H1 (cell line): ENCODE data around the gene LRG1. TPM values are rescaled to one million over a fixed set of nuclear protein-coding genes. Genes with fewer than 3 reads are reported as not detected.

Source experiments
- CTCF ChIA-PET: fragments of 300-600 bp; sonication (Branson Sonifier 250); formaldehyde crosslinking; loops from one replicate; lab custom pipeline; 2021; ENCODE audit not compliant: partially characterized antibody; lab: Charles Lee
- POLR2A ChIA-PET: fragments of 300-600 bp; sonication (Branson Sonifier 250); formaldehyde crosslinking; loops from one replicate; lab custom pipeline; 2021; ENCODE audit warnings: inconsistent platforms; ENCODE audit not compliant: partially characterized antibody; lab: Charles Lee
- DNase-seq, 2 experiments: peaks; one replicate each; pipeline versions ENCODE4 v3.0.0 to v3.0.0-alpha.2; 2010 to 2022; ENCODE audit warnings: low spot score in 2 of 2, low read depth in 1 of 2, mixed read lengths in 1 of 2
- FAIRE-seq: peaks from 2 replicates; lab custom pipeline; 2011; peaks lifted over from hg19 to GRCh38; lab: Jason Lieb, UNC
- H2AFZ ChIP-seq: 2 replicates; pipeline ENCODE4 v1.8.1; 2012; ENCODE audit warnings: low read length, inconsistent platforms
- H2AK5ac ChIP-seq: 2 replicates; pipeline ENCODE4 v1.6.1; 2013; ENCODE audit warnings: low read depth, low read length
- H2BK120ac ChIP-seq: replicated peaks from 2 replicates; pipeline ENCODE3; 2013; ENCODE audit warnings: low read depth, low read length, inconsistent platforms
- H2BK12ac ChIP-seq: 2 replicates; pipeline ENCODE4 v1.6.1; 2013; ENCODE audit warnings: low read depth, low read length
- H2BK15ac ChIP-seq: 2 replicates; pipeline ENCODE4 v1.6.1; 2013; ENCODE audit warnings: low read length
- H2BK20ac ChIP-seq: 2 replicates; pipeline ENCODE4 v1.6.1; 2013; ENCODE audit warnings: low read length
- H2BK5ac ChIP-seq: 2 replicates; pipeline ENCODE4 v1.6.1; 2013; ENCODE audit warnings: low read depth, low read length
- H3K14ac ChIP-seq: 2 replicates; pipeline ENCODE4 v1.6.1; 2013; ENCODE audit warnings: inconsistent platforms; ENCODE audit not compliant: insufficient read length
- H3K18ac ChIP-seq: 2 replicates; pipeline ENCODE4 v1.6.1; 2013; ENCODE audit warnings: low read length; ENCODE audit errors: extremely low read depth
- H3K23ac ChIP-seq: 2 replicates; pipeline ENCODE4 v1.6.1; 2013; ENCODE audit warnings: inconsistent platforms; ENCODE audit not compliant: insufficient read length
- H3K23me2 ChIP-seq: 2 replicates; pipeline ENCODE4 v1.6.1; 2013; ENCODE audit warnings: low read depth, low read length
- H3K27ac ChIP-seq: 2 replicates; pipeline ENCODE4 v1.6.1; 2011; ENCODE audit warnings: low read depth, low read length, inconsistent platforms
- H3K27me3 ChIP-seq, 4 experiments: replicated peaks in 1 of 4; 1 replicate in 1 of 4; 2 replicates in 3 of 4; pipeline versions ENCODE4 v1.6.1 to v1.8.1; 2011 to 2013; ENCODE audit warnings: low read length in 3 of 4, mild to moderate bottlenecking in 3 of 4, inconsistent platforms in 2 of 4, mixed read lengths in 2 of 4, moderate library complexity in 1 of 4; ENCODE audit not compliant: control insufficient read depth in 3 of 4, insufficient read depth in 3 of 4; ENCODE audit errors: extremely low read depth in 1 of 4
- H3K36me3 ChIP-seq, 4 experiments: 2 replicates each; pipeline versions ENCODE4 v1.6.1 to v1.8.1; 2011 to 2013; ENCODE audit warnings: mild to moderate bottlenecking in 4 of 4, low read length in 3 of 4, moderate library complexity in 2 of 4, control low read depth in 1 of 4, inconsistent platforms in 1 of 4; ENCODE audit not compliant: insufficient read depth in 4 of 4, control insufficient read depth in 2 of 4
- H3K4ac ChIP-seq: replicated peaks from 2 replicates; pipeline ENCODE3; 2013; ENCODE audit warnings: low read length, low read depth, mixed read lengths, inconsistent platforms; ENCODE audit not compliant: insufficient read length
- H3K4me1 ChIP-seq, 4 experiments: replicated peaks in 1 of 4; 1 replicate in 1 of 4; 2 replicates in 3 of 4; pipeline versions ENCODE4 v1.6.1 to v1.8.1; 2011 to 2013; ENCODE audit warnings: low read length in 3 of 4, inconsistent platforms in 2 of 4, mixed read lengths in 1 of 4; ENCODE audit not compliant: insufficient read depth in 4 of 4, control insufficient read depth in 3 of 4
- H3K4me2 ChIP-seq, 2 experiments: 2 replicates each; pipeline versions ENCODE4 v1.6.1 to v1.8.1; 2011 to 2013; ENCODE audit warnings: low read depth in 2 of 2, low read length in 2 of 2, control low read depth in 1 of 2, inconsistent platforms in 1 of 2, mild to moderate bottlenecking in 1 of 2; ENCODE audit not compliant: insufficient read depth in 1 of 2
- H3K4me3 ChIP-seq, 4 experiments: fragments of 200-600, 300-600 bp in 1 of 4; sonication (generic), shearing (Covaris generic), sonication (Bioruptor Twin) in 1 of 4; 2 replicates each; pipeline versions ENCODE4 v1.5.1 to v1.8.1; 2011 to 2016; ENCODE audit warnings: low read length in 4 of 4, low read depth in 3 of 4, control low read depth in 2 of 4, inconsistent platforms in 2 of 4, mild to moderate bottlenecking in 2 of 4, mixed read lengths in 1 of 4, moderate library complexity in 1 of 4; ENCODE audit not compliant: insufficient read depth in 2 of 4; ENCODE audit errors: extremely low read depth in 1 of 4
- H3K56ac ChIP-seq: replicated peaks from 2 replicates; pipeline ENCODE3; 2013; ENCODE audit warnings: low read depth, mild to moderate bottlenecking, mixed read lengths, low read length, inconsistent platforms; ENCODE audit not compliant: insufficient read length
- H3K79me1 ChIP-seq: 2 replicates; pipeline ENCODE4 v1.6.1; 2013; ENCODE audit warnings: low read depth, low read length, control low read depth
- H3K79me2 ChIP-seq, 2 experiments: 2 replicates each; pipeline versions ENCODE4 v1.6.1 to v1.8.1; 2012 to 2013; ENCODE audit warnings: low read length in 2 of 2, mild to moderate bottlenecking in 2 of 2, inconsistent platforms in 1 of 2; ENCODE audit not compliant: insufficient read depth in 2 of 2, control insufficient read depth in 1 of 2
- H3K9ac ChIP-seq, 4 experiments: replicated peaks in 1 of 4; 1 replicate in 1 of 4; 2 replicates in 3 of 4; pipeline versions ENCODE4 v1.6.1 to v1.8.1; 2011 to 2013; ENCODE audit warnings: low read depth in 3 of 4, low read length in 3 of 4, control low read depth in 2 of 4, mild to moderate bottlenecking in 2 of 4, moderate library complexity in 2 of 4, inconsistent platforms in 1 of 4; ENCODE audit errors: extremely low read depth in 1 of 4
- H3K9me3 ChIP-seq, 2 experiments: 2 replicates each; pipeline versions ENCODE4 v1.6.1 to v1.8.1; 2012 to 2013; ENCODE audit warnings: mild to moderate bottlenecking in 2 of 2, moderate library complexity in 2 of 2, control low read depth in 1 of 2, inconsistent platforms in 1 of 2, low read depth in 1 of 2, low read length in 1 of 2, mixed read lengths in 1 of 2; ENCODE audit not compliant: insufficient read depth in 2 of 2
- H4K20me1 ChIP-seq, 2 experiments: replicated peaks in 1 of 2; 2 replicates each; pipeline versions ENCODE3 to v1.8.1; 2011 to 2013; ENCODE audit warnings: inconsistent platforms in 2 of 2, low read length in 2 of 2, mild to moderate bottlenecking in 1 of 2; ENCODE audit not compliant: insufficient read depth in 2 of 2, control insufficient read depth in 1 of 2
- H4K5ac ChIP-seq: 2 replicates; pipeline ENCODE4 v1.6.1; 2013; ENCODE audit warnings: low read length, low read depth, mixed read lengths, inconsistent platforms; ENCODE audit not compliant: insufficient read length
- H4K8ac ChIP-seq: 2 replicates; pipeline ENCODE4 v1.8.0; 2013; ENCODE audit warnings: mild to moderate bottlenecking, moderate library complexity, low read length, inconsistent platforms; ENCODE audit not compliant: insufficient read depth; ENCODE audit errors: extremely low read depth
- H4K91ac ChIP-seq: replicated peaks from 2 replicates; pipeline ENCODE3; 2013; ENCODE audit warnings: low read length, mixed read lengths, inconsistent platforms; ENCODE audit not compliant: insufficient read length
- ASH2L ChIP-seq: fragments of 200-600, 300-600 bp; sonication (generic); IDR thresholded peaks from one replicate; pipeline ENCODE4 v1.7.1; 2017; ENCODE audit warnings: low read length
- CHD2 ChIP-seq: IDR thresholded peaks from 2 replicates; pipeline ENCODE4 v1.6.1; 2012; ENCODE audit warnings: low read length, improper control_type of control experiment
- CREB1 ChIP-seq: IDR thresholded peaks from 2 replicates; pipeline ENCODE4 v1.6.1; 2012; ENCODE audit warnings: inconsistent platforms
- EZH2 ChIP-seq: fragments of 200-600 bp; sonication (generic); IDR thresholded peaks from 2 replicates; pipeline ENCODE4 v1.7.1; 2012; ENCODE audit warnings: low read depth, mild to moderate bottlenecking, moderate library complexity, low read length, inconsistent platforms; ENCODE audit not compliant: severe bottlenecking
- FOSL1 ChIP-seq: IDR thresholded peaks from 2 replicates; pipeline ENCODE4 v1.6.1; 2011; ENCODE audit warnings: mild to moderate bottlenecking, low read depth, low read length, moderate library complexity; ENCODE audit not compliant: insufficient read depth
- KDM1A ChIP-seq: fragments of 200-600, 300-600 bp; sonication (generic); IDR thresholded peaks from 2 replicates; pipeline ENCODE4 v1.7.1; 2016; ENCODE audit warnings: mild to moderate bottlenecking, low read length, borderline replicate concordance
- POU5F1 ChIP-seq: IDR thresholded peaks from 2 replicates; pipeline ENCODE4 v1.6.1; 2011; ENCODE audit warnings: low read depth, mild to moderate bottlenecking, low read length, moderate library complexity
- WGBS, 2 experiments: shearing (Covaris generic) in 1 of 2; methylation state at CpG; one replicate each; pipeline versions ENCODE4 v1.1.6 to v1.1.7; 2013 to 2015; ENCODE audit warnings: low lambda C conversion rate in 2 of 2, mixed read lengths in 2 of 2, inconsistent platforms in 1 of 2, low coverage in 1 of 2, missing lambda C conversion rate in 1 of 2; ENCODE audit not compliant: insufficient replicate concordance in 2 of 2, insufficient coverage in 1 of 2, insufficient read length in 1 of 2; ENCODE audit errors: extremely low coverage in 1 of 2, missing lambda C conversion rate in 1 of 2; 5-methylcytosine and 5-hydroxymethylcytosine counted together
- polyA plus RNA-seq, 7 experiments: library from polyadenylated mRNA; depleted of rRNA in 3 of 7; stranded (reverse) in 5 of 7; unstranded in 2 of 7; fragments of >200 nt in 5 of 7; fragments of 200-250 nt in 2 of 7; gene quantifications; 1 replicate in 5 of 7; 2 replicates in 1 of 7; 4 replicates in 1 of 7; pipeline versions ENCODE4 v1.2.1 to v1.2.3, GENCODE V29; 2011 to 2013; ENCODE audit warnings: missing spikeins in 2 of 7, mixed read lengths in 2 of 7
- total RNA-seq: library from RNA; stranded (reverse); fragmentation: NEBNext Ultra II Directional; extraction: Animal tissue kit (Norgen Biotek cat#: 25700); gene quantifications from 2 replicates; pipeline ENCODE4 v1.2.1, GENCODE V29; 2021
- TF ChIP-seq, protein P1 (sequence below): IDR thresholded peaks from 2 replicates; pipeline ENCODE4 v1.6.1; 2011; ENCODE audit warnings: low read length, improper control_type of control experiment

Gene LRG1
- total and polyA plus RNA-seq, 2 of the 8 experiments (the other 6 are each of a cell fraction or from before 2014, with no cell fraction given) = 0.48 to 0.79 TPM

- no peak overlapping the region for H3K56ac ChIP-seq
- no peak overlapping the region for H3K4me3 ChIP-seq
- H3K23ac ChIP-seq = no peak overlapping the region
- peaks cover 14 to 71% (median 56%) of the 10 kb centered on the region in 4 experiments for H3K36me3 ChIP-seq
- no peak for FAIRE-seq
- no peak for DNase-seq
- H2AK5ac ChIP-seq = no peak overlapping the region
- no peak overlapping the region for H4K91ac ChIP-seq
- no peak overlapping the region for H4K8ac ChIP-seq
- 0 out of 4 replicates have a peak, but pooled peaks cover 0 to 3% of the 10 kb centered on the region in 2 experiments for H3K79me2 ChIP-seq
- no peak overlapping the region for H3K18ac ChIP-seq
- no peak overlapping the region for H2BK12ac ChIP-seq
- ChIA-PET POLR2A (interaction anchor here (0.8 to 3.8 kb wide), 7 partner anchors 10 to 46 kb away, joined by 3 to 19 read pairs (median 3); partner anchors contain the start of gene UBXN6), CTCF (interaction anchor here (0.6 to 2.7 kb wide), 2 partner anchors 29 to 30 kb away, joined by 3 to 13 read pairs; no protein-coding TSS in a partner anchor)
- H3K79me1 ChIP-seq = peaks cover 6% of the 10 kb centered on the region
- peaks cover 7 to 17% of the 10 kb centered on the region in 2 experiments for H4K20me1 ChIP-seq
- no peak overlapping the region for H2AFZ ChIP-seq
- WGBS, 2 experiments = 97% methylated on average over 27 of the region's 61 CpGs; no CpG with 5 or more reads in 1 of the 2 experiments
- H4K5ac ChIP-seq = no peak overlapping the region
- no peaks in the 10 kb centered on the region for H3K4me1 ChIP-seq
- H3K27ac ChIP-seq = no peak overlapping the region
- no peak overlapping the region for H2BK120ac ChIP-seq
- H3K14ac ChIP-seq = no peak overlapping the region
- H3K9me3 ChIP-seq = no peaks in the 10 kb centered on the region
- no peak overlapping the region for H3K4me2 ChIP-seq
- no peak overlapping the region for H3K9ac ChIP-seq
- H2BK5ac ChIP-seq = no peak overlapping the region
- no peaks in the 10 kb centered on the region; a peak in 1 of 7 replicates for H3K27me3 ChIP-seq
- no peak overlapping the region for H3K4ac ChIP-seq
- no peak overlapping the region for H2BK15ac ChIP-seq
- H2BK20ac ChIP-seq = no peak overlapping the region
- H3K23me2 ChIP-seq = peaks cover 10% of the 10 kb centered on the region; the same call in 1 of the 2 replicates
- TF ChIP-seq FOSL1 = no peak
- no peak for TF ChIP-seq ASH2L
- TF ChIP-seq CHD2 = no peak
- TF ChIP-seq CREB1 = no peak
- TF ChIP-seq POU5F1 = no peak
- TF ChIP-seq EZH2 = no peak
- no peak for TF ChIP-seq KDM1A
- TF ChIP-seq, protein P1, sequence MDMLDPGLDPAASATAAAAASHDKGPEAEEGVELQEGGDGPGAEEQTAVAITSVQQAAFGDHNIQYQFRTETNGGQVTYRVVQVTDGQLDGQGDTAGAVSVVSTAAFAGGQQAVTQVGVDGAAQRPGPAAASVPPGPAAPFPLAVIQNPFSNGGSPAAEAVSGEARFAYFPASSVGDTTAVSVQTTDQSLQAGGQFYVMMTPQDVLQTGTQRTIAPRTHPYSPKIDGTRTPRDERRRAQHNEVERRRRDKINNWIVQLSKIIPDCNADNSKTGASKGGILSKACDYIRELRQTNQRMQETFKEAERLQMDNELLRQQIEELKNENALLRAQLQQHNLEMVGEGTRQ = no peak
Observed at GRCh38 chr19:4493929-4494690, 45.7 kb downstream of the LRG1 start.
